Measurements from ENCODE around the gene LASP1. TPM values are rescaled to one million over a fixed set of nuclear protein-coding genes. Genes with fewer than 3 reads are reported as not detected.

The LASP1 gene
- total RNA-seq, 2 experiments from 2014 or later: 48.6 to 110 TPM

DNA sequence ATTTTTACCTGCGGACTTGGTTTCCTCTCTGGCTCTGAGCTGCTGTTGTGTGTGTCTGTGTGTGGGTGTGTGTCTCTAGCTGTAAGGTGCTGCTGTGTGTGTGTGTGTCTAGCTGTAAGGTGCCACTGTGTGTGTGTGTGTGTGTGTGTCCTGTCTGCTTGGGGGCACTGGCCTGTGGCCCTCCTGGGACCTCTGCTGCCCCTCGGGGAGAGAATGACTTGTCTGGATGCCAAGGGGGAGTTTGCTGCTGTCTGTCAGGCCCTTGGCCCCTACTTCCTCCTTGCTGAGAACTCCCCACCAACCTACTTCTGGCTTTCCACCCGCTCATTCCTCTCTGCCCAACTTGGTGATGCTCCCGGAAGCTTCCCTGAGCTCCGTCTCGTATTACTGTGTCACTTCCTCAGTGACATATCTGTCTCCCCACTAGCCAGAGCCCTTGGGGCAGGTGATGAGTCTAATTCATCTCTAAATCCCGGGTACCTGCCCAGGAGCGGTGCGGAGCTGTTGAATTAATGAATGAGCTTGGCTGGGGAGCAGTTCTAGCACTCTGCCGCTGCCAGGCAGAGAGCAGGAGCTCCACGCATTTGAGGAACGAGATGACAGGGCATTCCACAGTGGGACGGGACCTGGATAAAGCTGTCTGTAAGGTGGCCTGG lies 52.0 kb downstream of the LASP1 start:
- intact Hi-C loops (cut with micrococcal nuclease; ENCODE audit: unreplicated experiment): no loop called here
- Histone ChIP-seq H3K4me2 (ENCODE audit: low read length) (no peak overlapping the region), H4K20me1 (ENCODE audit: insufficient read depth, low read length) (no peaks in the 10 kb centered on the region), H3K36me3 (ENCODE audit: insufficient read depth, low read length) (peaks cover 36% of the 10 kb centered on the region), H3K9me2 (ENCODE audit: insufficient read depth, low read length) (no peaks in the 10 kb centered on the region), H3K79me2 (ENCODE audit: insufficient read depth, low read depth, low read length) (no peaks in the 10 kb centered on the region), H3K4me1 (ENCODE audit: insufficient read depth, low read length, poor library complexity, severe bottlenecking) (peaks cover 11% of the 10 kb centered on the region), H2AFZ (ENCODE audit: low read length) (no peak overlapping the region), H3K4me3 (ENCODE audit: low read depth, low read length, poor library complexity, severe bottlenecking) (no peak overlapping the region), H3K27ac (ENCODE audit: low read depth, low read length, poor library complexity, severe bottlenecking) (no peak overlapping the region), H3K9me3 (ENCODE audit: low read length) (no peaks in the 10 kb centered on the region)
- POLR2A ChIA-PET: interaction anchor here (1.0 kb wide), 1 partner anchor 69 kb away, joined by 3 read pairs; no protein-coding TSS in a partner anchor
- no TSS peak for BruUV-seq (replicated peaks)
- DNase-seq (ENCODE audit: low spot score): no peak
- TF ChIP-seq, protein P1, sequence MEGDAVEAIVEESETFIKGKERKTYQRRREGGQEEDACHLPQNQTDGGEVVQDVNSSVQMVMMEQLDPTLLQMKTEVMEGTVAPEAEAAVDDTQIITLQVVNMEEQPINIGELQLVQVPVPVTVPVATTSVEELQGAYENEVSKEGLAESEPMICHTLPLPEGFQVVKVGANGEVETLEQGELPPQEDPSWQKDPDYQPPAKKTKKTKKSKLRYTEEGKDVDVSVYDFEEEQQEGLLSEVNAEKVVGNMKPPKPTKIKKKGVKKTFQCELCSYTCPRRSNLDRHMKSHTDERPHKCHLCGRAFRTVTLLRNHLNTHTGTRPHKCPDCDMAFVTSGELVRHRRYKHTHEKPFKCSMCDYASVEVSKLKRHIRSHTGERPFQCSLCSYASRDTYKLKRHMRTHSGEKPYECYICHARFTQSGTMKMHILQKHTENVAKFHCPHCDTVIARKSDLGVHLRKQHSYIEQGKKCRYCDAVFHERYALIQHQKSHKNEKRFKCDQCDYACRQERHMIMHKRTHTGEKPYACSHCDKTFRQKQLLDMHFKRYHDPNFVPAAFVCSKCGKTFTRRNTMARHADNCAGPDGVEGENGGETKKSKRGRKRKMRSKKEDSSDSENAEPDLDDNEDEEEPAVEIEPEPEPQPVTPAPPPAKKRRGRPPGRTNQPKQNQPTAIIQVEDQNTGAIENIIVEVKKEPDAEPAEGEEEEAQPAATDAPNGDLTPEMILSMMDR (conservative IDR thresholded peaks at IDR 0.05; ENCODE audit: low read length): no peak
- no peak for TF ChIP-seq EZH2phosphoT487 (IDR thresholded peaks at IDR 0.05; ENCODE audit: borderline replicate concordance, low read depth, low read length)
- CTCF ChIA-PET (ENCODE audit: unreplicated experiment): no interaction called here

DNA sequence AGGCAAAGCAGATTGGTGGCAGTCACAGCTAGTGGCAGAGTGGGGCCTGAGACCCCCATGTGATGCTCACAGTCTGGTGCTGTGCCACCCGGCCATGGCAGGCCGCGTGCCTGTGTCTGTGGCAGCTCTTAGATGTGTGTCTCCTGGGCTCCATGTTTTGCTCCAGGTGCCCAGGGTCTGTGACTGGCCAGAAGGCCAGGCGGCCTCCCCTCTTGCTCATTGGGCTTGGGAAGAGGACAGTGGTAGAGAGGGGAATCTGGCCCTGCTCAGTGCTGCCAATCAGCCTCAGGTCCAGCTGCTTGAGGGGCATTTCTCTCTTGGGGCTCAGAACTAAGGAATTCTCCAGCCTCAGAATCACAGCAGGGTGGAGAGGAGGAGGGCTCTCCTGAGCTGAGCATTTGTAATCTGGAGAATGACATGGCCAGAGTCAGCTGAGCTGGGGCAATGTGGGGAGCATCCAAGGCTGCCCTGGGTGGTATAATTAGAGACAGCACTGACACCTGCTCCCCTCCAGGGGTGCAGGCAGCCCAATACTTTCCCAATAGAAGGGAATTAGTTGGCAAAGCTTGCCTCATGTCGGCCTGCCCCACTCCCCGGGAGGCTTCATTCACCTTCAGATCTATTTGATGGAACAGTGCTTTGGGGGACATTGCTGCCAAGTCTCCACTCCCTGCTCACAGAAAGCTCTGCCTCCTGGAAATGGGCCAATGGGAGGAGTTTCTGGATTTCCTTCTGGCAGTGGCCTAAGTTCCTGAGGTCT lies 52.9 kb downstream of the LASP1 start:
- no peak for TF ChIP-seq EZH2phosphoT487 (IDR thresholded peaks at IDR 0.05; ENCODE audit: borderline replicate concordance, low read depth, low read length)
- TF ChIP-seq, protein P1 (conservative IDR thresholded peaks at IDR 0.05; ENCODE audit: low read length): no peak
- Histone ChIP-seq H3K9me2 (ENCODE audit: insufficient read depth, low read length) (no peaks in the 10 kb centered on the region), H3K4me3 (ENCODE audit: low read depth, low read length, poor library complexity, severe bottlenecking) (no peak overlapping the region), H4K20me1 (ENCODE audit: insufficient read depth, low read length) (no peaks in the 10 kb centered on the region), H3K9me3 (ENCODE audit: low read length) (no peaks in the 10 kb centered on the region), H3K27ac (ENCODE audit: low read depth, low read length, poor library complexity, severe bottlenecking) (no peak overlapping the region), H3K4me1 (ENCODE audit: insufficient read depth, low read length, poor library complexity, severe bottlenecking) (peaks cover 11% of the 10 kb centered on the region), H2AFZ (ENCODE audit: low read length) (no peak overlapping the region), H3K79me2 (ENCODE audit: insufficient read depth, low read depth, low read length) (no peaks in the 10 kb centered on the region), H3K36me3 (ENCODE audit: insufficient read depth, low read length) (peaks cover 29% of the 10 kb centered on the region), H3K4me2 (ENCODE audit: low read length) (no peak overlapping the region)
- POLR2A ChIA-PET: no interaction called here
- BruUV-seq (replicated peaks): no TSS peak
- intact Hi-C loops (cut with micrococcal nuclease; ENCODE audit: unreplicated experiment): no loop called here
- no peak for DNase-seq (ENCODE audit: low spot score)
- CTCF ChIA-PET (ENCODE audit: unreplicated experiment): interaction anchor here (0.5 kb wide), 1 partner anchor 128 kb away, joined by 3 read pairs; no protein-coding TSS in a partner anchor
